Parathyroid adenoma (tissue), 2 donors: ENCODE data around the gene PRKCE.
A peak's percentile ranks its signal among the peaks of the same experiment; 100 is the strongest.

Experiments
- H2AFZ ChIP-seq: fragments of 300-600 bp; sonication (generic); one replicate; pipeline ENCODE4 v1.7.0; 2017; ENCODE audit warnings: antibody characterized with exemption, mild to moderate bottlenecking
- H3K27ac ChIP-seq: fragments of 300-600 bp; sonication (generic); one replicate; pipeline ENCODE4 v1.7.0; 2017
- H3K27me3 ChIP-seq: fragments of 300-600 bp; sonication (generic); one replicate; pipeline ENCODE4 v1.7.0; 2017; ENCODE audit warnings: low read length; ENCODE audit not compliant: control insufficient read depth, insufficient read depth
- H3K36me3 ChIP-seq: fragments of 300-600 bp; sonication (generic); one replicate; pipeline ENCODE4 v1.7.0; 2017; ENCODE audit warnings: low read length; ENCODE audit not compliant: control insufficient read depth, insufficient read depth
- H3K4me1 ChIP-seq: fragments of 300-600 bp; sonication (generic); one replicate; pipeline ENCODE4 v1.7.0; 2017; ENCODE audit warnings: control low read depth
- H3K4me2 ChIP-seq: fragments of 300-600 bp; sonication (generic); one replicate; pipeline ENCODE4 v1.7.0; 2017; ENCODE audit warnings: low read length
- H3K4me3 ChIP-seq: fragments of 300-600 bp; sonication (generic); one replicate; pipeline ENCODE4 v1.7.0; 2017; ENCODE audit warnings: low read depth, low read length
- H3K79me2 ChIP-seq: fragments of 300-600 bp; sonication (generic); one replicate; pipeline ENCODE4 v1.7.0; 2017; ENCODE audit warnings: control low read depth
- H3K9ac ChIP-seq: fragments of 300-600 bp; sonication (generic); one replicate; pipeline ENCODE4 v1.7.0; 2017; ENCODE audit warnings: mild to moderate bottlenecking
- H3K9me3 ChIP-seq: fragments of 300-600 bp; sonication (generic); one replicate; pipeline ENCODE4 v1.7.0; 2017; ENCODE audit warnings: low read length; ENCODE audit not compliant: control insufficient read depth
- TF ChIP-seq, protein P1 (sequence below): fragments of 300-600 bp; sonication (generic); IDR thresholded peaks from one replicate; pipeline ENCODE4 v1.7.0; 2017; ENCODE audit warnings: antibody characterized with exemption, mild to moderate bottlenecking
- donor health status: primary hyperparathyroidism.

Gene PRKCE

DNA sequence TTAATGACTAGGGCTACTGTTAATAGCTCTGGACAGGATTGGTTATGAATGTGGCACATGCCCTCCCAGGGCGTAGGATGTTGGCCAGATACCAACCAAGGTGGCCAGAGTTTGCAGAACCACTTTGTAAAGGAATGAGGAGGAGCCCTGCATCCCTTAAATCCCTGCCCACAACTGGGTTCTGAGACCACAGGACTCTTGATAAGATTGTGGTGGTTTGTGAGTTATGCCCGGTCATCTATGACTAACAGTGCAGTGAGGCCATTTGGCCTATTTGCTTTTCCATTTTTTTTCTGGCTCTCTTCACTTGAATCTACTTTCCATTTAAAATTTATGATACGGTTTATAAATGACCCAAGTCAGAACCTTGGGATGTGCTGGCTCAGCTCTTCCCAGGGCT lies 294.5 kb downstream of the PRKCE start:
- H3K79me2 ChIP-seq = peaks cover 8% of the 10 kb centered on the region
- TF ChIP-seq, protein P1, sequence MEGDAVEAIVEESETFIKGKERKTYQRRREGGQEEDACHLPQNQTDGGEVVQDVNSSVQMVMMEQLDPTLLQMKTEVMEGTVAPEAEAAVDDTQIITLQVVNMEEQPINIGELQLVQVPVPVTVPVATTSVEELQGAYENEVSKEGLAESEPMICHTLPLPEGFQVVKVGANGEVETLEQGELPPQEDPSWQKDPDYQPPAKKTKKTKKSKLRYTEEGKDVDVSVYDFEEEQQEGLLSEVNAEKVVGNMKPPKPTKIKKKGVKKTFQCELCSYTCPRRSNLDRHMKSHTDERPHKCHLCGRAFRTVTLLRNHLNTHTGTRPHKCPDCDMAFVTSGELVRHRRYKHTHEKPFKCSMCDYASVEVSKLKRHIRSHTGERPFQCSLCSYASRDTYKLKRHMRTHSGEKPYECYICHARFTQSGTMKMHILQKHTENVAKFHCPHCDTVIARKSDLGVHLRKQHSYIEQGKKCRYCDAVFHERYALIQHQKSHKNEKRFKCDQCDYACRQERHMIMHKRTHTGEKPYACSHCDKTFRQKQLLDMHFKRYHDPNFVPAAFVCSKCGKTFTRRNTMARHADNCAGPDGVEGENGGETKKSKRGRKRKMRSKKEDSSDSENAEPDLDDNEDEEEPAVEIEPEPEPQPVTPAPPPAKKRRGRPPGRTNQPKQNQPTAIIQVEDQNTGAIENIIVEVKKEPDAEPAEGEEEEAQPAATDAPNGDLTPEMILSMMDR = no peak
- H3K27ac ChIP-seq = peak overlapping the region; percentile 84
- no peaks in the 10 kb centered on the region for H3K27me3 ChIP-seq
- no peak overlapping the region for H3K4me3 ChIP-seq
- H3K9me3 ChIP-seq = no peaks in the 10 kb centered on the region
- H2AFZ ChIP-seq = no peak overlapping the region
- no peak overlapping the region for H3K4me2 ChIP-seq
- H3K9ac ChIP-seq = no peak overlapping the region
- H3K4me1 ChIP-seq = peaks cover 39% of the 10 kb centered on the region
- H3K36me3 ChIP-seq = no peaks in the 10 kb centered on the region

DNA sequence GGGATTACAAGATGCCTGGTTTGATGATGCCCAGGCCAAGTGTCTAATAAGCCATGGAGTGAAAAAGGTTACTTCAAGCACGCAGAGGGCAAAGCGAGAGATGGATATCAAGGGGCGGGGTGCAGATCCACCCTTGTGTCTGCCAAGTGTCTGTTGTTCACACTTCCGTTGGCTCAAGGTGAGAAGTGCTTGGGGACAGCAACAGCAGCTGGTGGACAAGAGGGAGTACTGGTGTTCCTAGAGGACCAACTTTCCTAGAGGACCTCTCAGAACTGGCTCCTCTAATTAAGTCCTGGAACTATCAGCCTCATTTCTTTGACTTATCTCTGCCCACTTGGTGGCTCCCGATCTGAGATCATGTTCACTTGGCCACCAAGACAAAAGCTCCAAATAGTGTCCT lies 299.1 kb downstream of the PRKCE start:
- no peak overlapping the region for H3K4me2 ChIP-seq
- H3K79me2 ChIP-seq = peaks cover 2% of the 10 kb centered on the region
- peaks cover 35% of the 10 kb centered on the region for H3K4me1 ChIP-seq
- no peak overlapping the region for H3K9ac ChIP-seq
- H3K27me3 ChIP-seq = no peaks in the 10 kb centered on the region
- H3K36me3 ChIP-seq = no peaks in the 10 kb centered on the region
- TF ChIP-seq, protein P1 = no peak
- peak overlapping the region; percentile 6 for H3K27ac ChIP-seq
- no peaks in the 10 kb centered on the region for H3K9me3 ChIP-seq
- H2AFZ ChIP-seq = no peak overlapping the region
- no peak overlapping the region for H3K4me3 ChIP-seq

DNA sequence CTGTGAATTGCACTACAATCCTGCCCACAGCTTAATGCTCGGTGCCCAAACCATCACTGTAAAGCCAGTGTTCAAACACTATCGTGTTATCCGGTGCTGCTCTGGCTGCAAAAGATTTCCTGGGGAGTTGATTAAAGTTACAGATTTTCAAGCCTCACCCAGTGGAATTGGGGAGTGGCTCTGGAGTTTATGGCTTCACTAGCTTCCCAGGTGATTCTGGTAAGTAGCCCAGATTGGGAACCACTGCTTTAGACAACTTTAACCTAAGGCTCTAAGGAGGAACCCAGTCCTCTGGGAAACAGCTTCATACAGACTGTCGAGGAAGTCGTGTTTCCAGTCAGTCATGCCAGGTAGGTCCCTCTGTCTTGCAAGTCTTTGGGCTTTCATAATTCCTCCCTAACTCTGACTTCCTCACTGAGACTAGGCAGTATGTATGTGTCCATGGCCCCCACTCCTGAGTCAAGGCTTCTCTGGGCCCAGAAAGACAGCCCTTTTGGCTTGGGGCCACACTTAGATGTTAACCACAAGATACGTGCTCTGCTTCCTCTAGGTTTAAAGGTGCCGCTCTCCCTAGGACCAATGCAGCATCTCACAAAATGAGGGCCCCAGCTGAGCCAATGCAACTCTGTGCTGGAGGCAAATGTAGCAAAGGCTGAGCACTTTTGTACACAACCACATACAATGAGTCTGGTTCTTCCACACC lies 299.7 kb downstream of the PRKCE start:
- TF ChIP-seq, protein P1 = no peak
- Histone ChIP-seq H3K27me3 (no peaks in the 10 kb centered on the region), H3K9ac (no peak overlapping the region), H3K4me2 (no peak overlapping the region), H3K4me3 (no peak overlapping the region), H3K36me3 (no peaks in the 10 kb centered on the region), H2AFZ (no peak overlapping the region), H3K79me2 (peaks cover 2% of the 10 kb centered on the region), H3K27ac (no peak overlapping the region), H3K9me3 (no peaks in the 10 kb centered on the region), H3K4me1 (peaks cover 30% of the 10 kb centered on the region)

DNA sequence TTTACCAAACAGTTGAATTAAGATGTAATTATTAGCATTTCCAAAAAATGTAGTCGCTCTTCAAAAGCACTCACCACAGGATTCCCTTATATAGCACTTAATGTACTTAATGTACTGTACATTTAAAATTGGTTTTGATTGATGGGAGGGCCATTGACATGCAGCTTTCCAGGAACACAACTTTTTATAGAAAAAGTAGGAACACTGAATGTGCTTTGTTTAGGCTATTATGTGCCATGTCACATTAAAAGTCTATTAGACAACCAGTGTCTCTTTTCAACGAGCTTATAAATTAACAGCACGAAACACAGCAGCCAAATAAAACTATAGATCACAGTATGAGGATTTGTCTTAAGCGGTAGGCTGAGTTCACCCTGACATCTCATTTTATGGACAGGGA lies 301.1 kb downstream of the PRKCE start:
- no peaks in the 10 kb centered on the region for H3K9me3 ChIP-seq
- no peak overlapping the region for H3K4me3 ChIP-seq
- H3K4me1 ChIP-seq = peaks cover 20% of the 10 kb centered on the region
- no peak overlapping the region for H2AFZ ChIP-seq
- H3K9ac ChIP-seq = no peak overlapping the region
- H3K27me3 ChIP-seq = no peaks in the 10 kb centered on the region
- H3K4me2 ChIP-seq = no peak overlapping the region
- TF ChIP-seq, protein P1 = no peak
- no peak overlapping the region for H3K27ac ChIP-seq
- peaks cover 2% of the 10 kb centered on the region for H3K79me2 ChIP-seq
- H3K36me3 ChIP-seq = no peaks in the 10 kb centered on the region

DNA sequence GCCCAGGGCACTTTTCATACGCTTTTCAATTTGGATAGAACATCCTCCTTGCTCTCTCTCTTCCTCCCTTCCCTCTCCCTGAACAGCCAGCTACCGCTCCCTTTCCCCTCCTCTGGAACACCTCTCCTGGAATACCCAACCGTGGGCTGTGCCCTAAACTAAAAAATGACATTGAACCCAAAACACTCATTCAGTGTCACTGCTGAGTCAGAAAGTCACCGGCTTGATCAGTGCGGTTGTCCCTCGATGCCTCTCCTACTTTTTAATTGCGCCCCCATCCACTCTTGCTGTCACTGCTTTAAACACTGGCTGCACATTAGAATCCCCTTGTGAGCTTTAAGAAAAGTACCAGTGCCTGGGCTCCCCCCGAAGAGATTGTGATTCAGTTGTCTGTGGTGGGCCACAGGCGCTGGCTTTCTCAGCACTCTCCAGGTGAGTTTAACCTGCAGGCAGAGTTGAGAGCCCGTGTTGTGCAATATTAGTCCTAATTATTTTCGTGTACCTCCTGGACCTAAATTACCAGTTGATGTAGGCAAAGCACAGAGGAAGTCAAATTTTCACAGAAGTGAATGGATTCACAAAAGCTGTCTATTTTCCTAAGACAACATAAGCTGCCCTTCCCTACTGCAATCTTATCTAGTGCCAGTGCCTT lies 302.0 kb downstream of the PRKCE start:
- TF ChIP-seq, protein P1 = no peak
- Histone ChIP-seq H2AFZ (no peak overlapping the region), H3K9ac (no peak overlapping the region), H3K4me1 (peaks cover 14% of the 10 kb centered on the region), H3K4me3 (no peak overlapping the region), H3K27me3 (no peaks in the 10 kb centered on the region), H3K27ac (no peak overlapping the region), H3K36me3 (no peaks in the 10 kb centered on the region), H3K79me2 (peaks cover 2% of the 10 kb centered on the region), H3K9me3 (no peaks in the 10 kb centered on the region), H3K4me2 (no peak overlapping the region)
